Neutrophil (primary cell): Measurements from ENCODE around the gene PLCB4.

Experiments
- H3K27ac ChIP-seq: fragments of 200-600 bp; sonication (generic); 2 replicates; pipeline ENCODE4 v1.5.1; 2016; ENCODE audit warnings: mild to moderate bottlenecking, moderate library complexity
- H3K27me3 ChIP-seq: fragments of 200-600 bp; sonication (generic); 2 replicates; pipeline ENCODE4 v1.6.0; 2016; ENCODE audit warnings: mild to moderate bottlenecking
- H3K36me3 ChIP-seq: fragments of 200-600 bp; sonication (generic); 2 replicates; pipeline ENCODE4 v1.5.1; 2017
- H3K4me1 ChIP-seq, 2 experiments: fragments of 200-600 bp in 1 of 2; sonication (generic) in 1 of 2; 1 replicate in 1 of 2; 2 replicates in 1 of 2; pipeline versions ENCODE4 v1.5.1 to v1.6.1; 2013 to 2016; ENCODE audit warnings: low read depth in 1 of 2, low read length in 1 of 2, mild to moderate bottlenecking in 1 of 2, moderate library complexity in 1 of 2; ENCODE audit not compliant: control insufficient read depth in 1 of 2, insufficient read depth in 1 of 2
- H3K4me3 ChIP-seq, 2 experiments: fragments of 200-600 bp in 1 of 2; sonication (generic) in 1 of 2; 1 replicate in 1 of 2; 2 replicates in 1 of 2; pipeline ENCODE4 v1.5.1; 2013 to 2016; ENCODE audit warnings: low read depth in 1 of 2, low read length in 1 of 2, mild to moderate bottlenecking in 1 of 2, moderate library complexity in 1 of 2
- H3K9me3 ChIP-seq: fragments of 200-600 bp; sonication (generic); 2 replicates; pipeline ENCODE4 v1.5.1; 2016
- TF ChIP-seq, protein P1 (sequence below): fragments of 200-600 bp; sonication (generic); IDR thresholded peaks from 2 replicates; pipeline ENCODE4 v1.5.1; 2016; ENCODE audit warnings: antibody characterized with exemption

Gene PLCB4

DNA sequence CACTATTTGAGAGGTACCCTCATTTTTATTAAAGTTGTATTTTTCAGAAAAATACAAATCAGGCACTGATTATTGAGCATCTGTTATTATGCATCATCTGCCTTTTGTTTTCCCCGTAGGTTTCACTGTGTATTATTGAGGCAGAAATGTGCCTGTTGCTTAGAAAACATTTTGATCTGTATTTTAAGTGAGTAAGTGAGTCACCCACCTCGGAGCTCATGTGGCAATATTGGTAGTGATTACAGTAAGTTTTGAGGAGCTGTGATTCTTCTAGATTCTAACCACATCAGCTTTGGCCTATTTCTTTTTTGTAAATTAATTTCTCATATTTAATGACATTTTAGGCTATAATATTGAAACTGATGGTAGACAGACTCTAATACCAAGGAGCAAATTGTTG lies 385.9 kb downstream of the PLCB4 start:
- Histone ChIP-seq H3K27me3 (no peaks in the 10 kb centered on the region), H3K36me3 (no peaks in the 10 kb centered on the region), H3K4me1 (no peaks in the 10 kb centered on the region), H3K27ac (no peak overlapping the region), H3K4me3 (no peak overlapping the region), H3K9me3 (no peaks in the 10 kb centered on the region)
- TF ChIP-seq, protein P1, sequence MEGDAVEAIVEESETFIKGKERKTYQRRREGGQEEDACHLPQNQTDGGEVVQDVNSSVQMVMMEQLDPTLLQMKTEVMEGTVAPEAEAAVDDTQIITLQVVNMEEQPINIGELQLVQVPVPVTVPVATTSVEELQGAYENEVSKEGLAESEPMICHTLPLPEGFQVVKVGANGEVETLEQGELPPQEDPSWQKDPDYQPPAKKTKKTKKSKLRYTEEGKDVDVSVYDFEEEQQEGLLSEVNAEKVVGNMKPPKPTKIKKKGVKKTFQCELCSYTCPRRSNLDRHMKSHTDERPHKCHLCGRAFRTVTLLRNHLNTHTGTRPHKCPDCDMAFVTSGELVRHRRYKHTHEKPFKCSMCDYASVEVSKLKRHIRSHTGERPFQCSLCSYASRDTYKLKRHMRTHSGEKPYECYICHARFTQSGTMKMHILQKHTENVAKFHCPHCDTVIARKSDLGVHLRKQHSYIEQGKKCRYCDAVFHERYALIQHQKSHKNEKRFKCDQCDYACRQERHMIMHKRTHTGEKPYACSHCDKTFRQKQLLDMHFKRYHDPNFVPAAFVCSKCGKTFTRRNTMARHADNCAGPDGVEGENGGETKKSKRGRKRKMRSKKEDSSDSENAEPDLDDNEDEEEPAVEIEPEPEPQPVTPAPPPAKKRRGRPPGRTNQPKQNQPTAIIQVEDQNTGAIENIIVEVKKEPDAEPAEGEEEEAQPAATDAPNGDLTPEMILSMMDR: no peak

DNA sequence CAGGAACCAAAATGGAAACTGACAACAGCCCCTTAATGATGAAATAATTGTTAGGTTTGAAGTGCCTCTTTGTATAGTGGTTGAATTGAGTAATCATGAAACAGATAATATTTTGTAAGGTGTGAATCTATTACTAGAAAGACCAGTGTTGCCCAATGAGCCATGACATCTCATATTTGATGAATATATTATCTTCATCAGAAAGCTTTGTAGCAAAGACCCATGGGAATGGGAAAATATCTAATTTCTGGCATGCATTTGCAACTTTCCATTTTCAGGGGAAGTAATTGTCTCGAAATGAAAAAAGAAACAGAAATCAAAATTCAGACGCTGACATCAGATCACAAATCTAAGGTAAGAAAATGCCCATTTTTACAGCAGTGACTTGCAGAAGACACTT lies 388.2 kb downstream of the PLCB4 start:
- TF ChIP-seq, protein P1: no peak
- no peaks in the 10 kb centered on the region for H3K4me1 ChIP-seq
- no peaks in the 10 kb centered on the region for H3K27me3 ChIP-seq
- H3K36me3 ChIP-seq: no peaks in the 10 kb centered on the region
- no peaks in the 10 kb centered on the region for H3K9me3 ChIP-seq
- no peak overlapping the region for H3K4me3 ChIP-seq
- no peak overlapping the region for H3K27ac ChIP-seq

DNA sequence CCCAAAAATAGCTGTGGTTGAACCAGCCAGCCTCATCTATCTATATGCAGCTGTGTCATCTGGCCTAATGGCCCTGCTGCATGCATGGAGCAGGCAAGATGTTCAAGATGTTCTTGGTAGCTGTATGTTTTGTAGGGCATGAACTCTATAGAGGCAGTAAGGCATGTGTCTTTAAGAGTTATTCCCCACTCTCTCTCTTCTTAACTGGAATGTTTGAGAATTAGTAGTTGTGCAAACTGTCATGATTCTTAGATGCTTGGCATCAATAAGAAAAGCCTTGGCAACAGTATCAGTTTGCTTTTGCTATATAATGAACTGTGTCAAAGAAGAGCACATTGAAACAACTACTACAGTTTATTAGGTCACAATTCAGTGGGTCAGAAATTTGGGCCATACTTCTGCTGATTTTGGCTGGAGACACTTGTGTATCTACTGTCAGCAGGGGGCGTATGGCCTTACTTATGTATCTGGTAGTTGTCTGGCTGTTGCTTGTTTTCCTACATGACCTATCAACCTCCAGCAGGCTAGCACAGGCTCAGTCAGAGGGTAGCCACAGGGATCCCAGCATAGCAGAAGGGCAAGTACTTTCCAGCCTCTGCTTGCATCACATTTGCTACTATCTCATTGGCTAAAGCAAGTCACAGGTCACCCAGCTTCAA lies 389.4 kb downstream of the PLCB4 start:
- Histone ChIP-seq H3K4me3 (no peak overlapping the region), H3K9me3 (no peaks in the 10 kb centered on the region), H3K4me1 (no peaks in the 10 kb centered on the region), H3K36me3 (no peaks in the 10 kb centered on the region), H3K27me3 (no peaks in the 10 kb centered on the region), H3K27ac (no peak overlapping the region)
- TF ChIP-seq, protein P1: no peak

DNA sequence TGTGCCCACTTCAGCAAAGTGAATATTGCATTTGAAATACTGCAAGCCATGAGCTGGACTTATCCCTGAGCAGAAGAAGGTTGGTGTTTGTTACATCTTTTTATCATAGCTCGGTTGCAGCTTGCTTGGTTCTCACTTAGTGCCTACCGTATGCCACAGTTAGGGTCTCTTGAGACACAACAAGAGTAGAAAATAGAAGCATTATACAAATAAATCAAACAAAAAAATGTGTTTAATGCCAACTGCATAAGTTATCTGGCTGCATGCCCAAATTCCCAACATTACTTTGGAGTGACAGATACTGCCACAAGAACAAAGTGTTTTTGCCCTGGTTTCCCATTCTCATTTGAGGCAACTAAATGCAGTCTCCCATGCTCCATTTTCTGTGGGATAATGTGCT lies 391.6 kb downstream of the PLCB4 start:
- Histone ChIP-seq H3K9me3 (no peaks in the 10 kb centered on the region), H3K27me3 (no peaks in the 10 kb centered on the region), H3K27ac (no peak overlapping the region), H3K4me1 (no peaks in the 10 kb centered on the region), H3K36me3 (no peaks in the 10 kb centered on the region), H3K4me3 (no peak overlapping the region)
- TF ChIP-seq, protein P1: no peak

DNA sequence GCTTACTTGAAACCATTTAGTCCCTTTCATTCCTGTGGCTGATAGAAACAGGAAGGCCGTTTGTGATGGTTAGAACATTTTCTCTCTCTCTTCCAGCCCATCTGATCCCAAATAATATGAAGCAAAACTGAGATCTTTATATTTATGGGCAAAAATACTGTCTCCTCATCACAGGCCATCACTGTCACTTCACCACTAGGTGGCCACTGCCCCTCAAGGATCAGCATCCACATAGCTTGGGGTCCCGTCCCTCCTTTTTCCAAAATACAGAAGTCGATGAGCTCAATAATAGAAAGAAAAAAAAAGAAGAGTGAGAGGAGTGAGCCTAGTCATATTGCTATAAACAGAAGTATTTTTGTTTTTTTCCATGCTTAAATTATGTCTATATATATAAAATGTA lies 399.1 kb downstream of the PLCB4 start:
- H3K27me3 ChIP-seq: no peaks in the 10 kb centered on the region
- no peaks in the 10 kb centered on the region for H3K4me1 ChIP-seq
- no peaks in the 10 kb centered on the region for H3K9me3 ChIP-seq
- H3K36me3 ChIP-seq: no peaks in the 10 kb centered on the region
- no peak overlapping the region for H3K4me3 ChIP-seq
- H3K27ac ChIP-seq: no peak overlapping the region
- TF ChIP-seq, protein P1: no peak
